Measurements from ENCODE around the gene EPHB1.

DNA sequence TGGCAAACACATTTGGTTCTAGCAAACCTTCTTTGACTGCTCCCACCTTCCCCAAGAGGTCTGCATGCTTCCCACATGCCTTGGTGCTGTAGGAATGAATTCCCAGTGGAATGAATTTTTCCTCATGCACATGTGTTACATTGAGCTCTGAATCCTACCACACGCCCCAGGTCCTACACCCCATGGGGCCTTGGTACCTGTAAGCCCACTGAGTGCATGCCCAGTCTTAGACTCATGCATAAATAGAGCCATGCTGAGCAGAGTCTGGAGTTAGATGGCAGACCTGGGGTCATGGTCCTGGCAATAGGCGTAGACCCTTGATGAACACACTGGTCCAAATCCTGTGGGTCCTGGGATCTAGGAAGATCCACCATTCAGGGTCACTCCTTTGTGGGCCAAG is 81.8 kb downstream of the EPHB1 start:
- no peak for TF ChIP-seq ESRRG (CRISPR knock-in tag; IDR thresholded peaks at IDR 0.05)
- TF ChIP-seq ZC3H10 (CRISPR knock-in tag; IDR thresholded peaks at IDR 0.05), result no peak
- TF ChIP-seq, protein P1, sequence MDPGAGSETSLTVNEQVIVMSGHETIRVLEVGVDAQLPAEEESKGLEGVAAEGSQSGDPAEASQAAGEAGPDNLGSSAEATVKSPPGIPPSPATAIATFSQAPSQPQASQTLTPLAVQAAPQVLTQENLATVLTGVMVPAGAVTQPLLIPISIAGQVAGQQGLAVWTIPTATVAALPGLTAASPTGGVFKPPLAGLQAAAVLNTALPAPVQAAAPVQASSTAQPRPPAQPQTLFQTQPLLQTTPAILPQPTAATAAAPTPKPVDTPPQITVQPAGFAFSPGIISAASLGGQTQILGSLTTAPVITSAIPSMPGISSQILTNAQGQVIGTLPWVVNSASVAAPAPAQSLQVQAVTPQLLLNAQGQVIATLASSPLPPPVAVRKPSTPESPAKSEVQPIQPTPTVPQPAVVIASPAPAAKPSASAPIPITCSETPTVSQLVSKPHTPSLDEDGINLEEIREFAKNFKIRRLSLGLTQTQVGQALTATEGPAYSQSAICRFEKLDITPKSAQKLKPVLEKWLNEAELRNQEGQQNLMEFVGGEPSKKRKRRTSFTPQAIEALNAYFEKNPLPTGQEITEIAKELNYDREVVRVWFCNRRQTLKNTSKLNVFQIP (CRISPR knock-in tag; IDR thresholded peaks at IDR 0.05; ENCODE audit: borderline replicate concordance, low read depth), result no peak
- no peak for TF ChIP-seq BACH2 (CRISPR knock-in tag; IDR thresholded peaks at IDR 0.05; ENCODE audit: borderline replicate concordance)
- TF ChIP-seq PPARA (CRISPR knock-in tag; IDR thresholded peaks at IDR 0.05; ENCODE audit: borderline replicate concordance), result no peak
- TF ChIP-seq ZNF8 (CRISPR knock-in tag; IDR thresholded peaks at IDR 0.05), result no peak
- TF ChIP-seq ZFP3 (CRISPR knock-in tag; IDR thresholded peaks at IDR 0.05), result no peak
- TF ChIP-seq TOX (CRISPR knock-in tag; IDR thresholded peaks at IDR 0.05; ENCODE audit: borderline replicate concordance), result no peak
- TF ChIP-seq RARB (CRISPR knock-in tag; IDR thresholded peaks at IDR 0.05), result no peak
- no peak for TF ChIP-seq ZFP30 (CRISPR knock-in tag; IDR thresholded peaks at IDR 0.05)
- TF ChIP-seq, protein P2, sequence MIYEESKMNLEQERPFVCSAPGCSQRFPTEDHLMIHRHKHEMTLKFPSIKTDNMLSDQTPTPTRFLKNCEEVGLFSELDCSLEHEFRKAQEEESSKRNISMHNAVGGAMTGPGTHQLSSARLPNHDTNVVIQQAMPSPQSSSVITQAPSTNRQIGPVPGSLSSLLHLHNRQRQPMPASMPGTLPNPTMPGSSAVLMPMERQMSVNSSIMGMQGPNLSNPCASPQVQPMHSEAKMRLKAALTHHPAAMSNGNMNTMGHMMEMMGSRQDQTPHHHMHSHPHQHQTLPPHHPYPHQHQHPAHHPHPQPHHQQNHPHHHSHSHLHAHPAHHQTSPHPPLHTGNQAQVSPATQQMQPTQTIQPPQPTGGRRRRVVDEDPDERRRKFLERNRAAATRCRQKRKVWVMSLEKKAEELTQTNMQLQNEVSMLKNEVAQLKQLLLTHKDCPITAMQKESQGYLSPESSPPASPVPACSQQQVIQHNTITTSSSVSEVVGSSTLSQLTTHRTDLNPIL (CRISPR knock-in tag; IDR thresholded peaks at IDR 0.05; ENCODE audit: low read depth), result no peak
- no peak for TF ChIP-seq ARNTL (CRISPR knock-in tag; IDR thresholded peaks at IDR 0.05; ENCODE audit: borderline replicate concordance, low read depth)
- no peak for TF ChIP-seq GLIS3 (CRISPR knock-in tag; IDR thresholded peaks at IDR 0.05)

Measured in SK-N-SH treated with all-trans-retinoic acid at 6 μM for 48 hours (cell line).